HCT116 (cell line): ENCODE results near the gene SDF2L1.

ENCODE experiments used
- ATF3 ChIP-seq: IDR thresholded peaks from 2 replicates; pipeline ENCODE4 v1.6.1; 2012
- CEBPB ChIP-seq: IDR thresholded peaks from 2 replicates; pipeline ENCODE4 v1.6.1; 2012; ENCODE audit warnings: low read depth
- CTCF ChIP-seq, 3 experiments: fragments of 200-600 bp in 1 of 3; sonication (generic) in 1 of 3; IDR thresholded peaks in 2 of 3; conservative IDR thresholded peaks in 1 of 3; 2 replicates each; pipeline ENCODE4 v1.5.1; 2012 to 2017; ENCODE audit warnings: low read depth in 2 of 3, low read length in 2 of 3, antibody characterized with exemption in 1 of 3, borderline replicate concordance in 1 of 3, control low read depth in 1 of 3, mild to moderate bottlenecking in 1 of 3, mixed read lengths in 1 of 3, mixed run types in 1 of 3, moderate library complexity in 1 of 3; ENCODE audit not compliant: insufficient read depth in 1 of 3
- EZH2 ChIP-seq: fragments of 200-600 bp; sonication (generic); IDR thresholded peaks from 2 replicates; pipeline ENCODE4 v1.6.1; 2017; ENCODE audit warnings: antibody characterized with exemption, mixed run types
- MAX ChIP-seq: IDR thresholded peaks from 2 replicates; pipeline ENCODE4 v1.6.1; 2012
- POLR2A ChIP-seq: IDR thresholded peaks from 2 replicates; pipeline ENCODE4 v1.7.0; 2011; ENCODE audit warnings: borderline replicate concordance; ENCODE audit not compliant: insufficient read depth, insufficient read length; ENCODE audit errors: extremely low read depth
- POLR2AphosphoS5 ChIP-seq: IDR thresholded peaks from 2 replicates; pipeline ENCODE4 v1.6.1; 2011; ENCODE audit warnings: mild to moderate bottlenecking, low read depth, low read length, moderate library complexity
- RAD21 ChIP-seq: IDR thresholded peaks from 2 replicates; pipeline ENCODE4 v1.6.1; 2012; ENCODE audit warnings: low read depth, mild to moderate bottlenecking
- ZNF274 ChIP-seq: fragments of 200-500 bp; sonication (Bioruptor generic); IDR thresholded peaks from 2 replicates; pipeline ENCODE4 v1.6.1; 2014; ENCODE audit warnings: mild to moderate bottlenecking, low read depth, low read length, inconsistent platforms

- TF ChIP-seq POLR2AphosphoS5, result no peak
- TF ChIP-seq POLR2A, result no peak
- TF ChIP-seq CTCF (IDR thresholded peaks at IDR 0.05 in 2 of 3, conservative IDR thresholded peaks at IDR 0.05 in 1 of 3; ENCODE audit: borderline replicate concordance in 1 of 3, insufficient read depth in 1 of 3, low read depth in 2 of 3, low read length in 2 of 3), result peak; percentile 75 to 88 (median 85)
- peak; percentile 81 for TF ChIP-seq RAD21
- TF ChIP-seq MAX, result no peak
- TF ChIP-seq ATF3, result no peak
- no peak for TF ChIP-seq CEBPB
- TF ChIP-seq ZNF274, result no peak
- no peak for TF ChIP-seq EZH2
Observed at GRCh38 chr22:21646608-21647590, 4.8 kb downstream of the SDF2L1 start.
